CD1c-positive myeloid dendritic cell (primary cell): ENCODE data around the gene ZNF385B.
"Not testable (repeated sequence)": the region's sequence is repeated elsewhere in the genome, so short reads cannot be mapped to it uniquely, and the experiment has no call there.

Experiments
- DNase-seq: peaks from one replicate; pipeline ENCODE4 v3.0.0-alpha.2; 2016; ENCODE audit errors: extremely low spot score

Gene ZNF385B

DNA sequence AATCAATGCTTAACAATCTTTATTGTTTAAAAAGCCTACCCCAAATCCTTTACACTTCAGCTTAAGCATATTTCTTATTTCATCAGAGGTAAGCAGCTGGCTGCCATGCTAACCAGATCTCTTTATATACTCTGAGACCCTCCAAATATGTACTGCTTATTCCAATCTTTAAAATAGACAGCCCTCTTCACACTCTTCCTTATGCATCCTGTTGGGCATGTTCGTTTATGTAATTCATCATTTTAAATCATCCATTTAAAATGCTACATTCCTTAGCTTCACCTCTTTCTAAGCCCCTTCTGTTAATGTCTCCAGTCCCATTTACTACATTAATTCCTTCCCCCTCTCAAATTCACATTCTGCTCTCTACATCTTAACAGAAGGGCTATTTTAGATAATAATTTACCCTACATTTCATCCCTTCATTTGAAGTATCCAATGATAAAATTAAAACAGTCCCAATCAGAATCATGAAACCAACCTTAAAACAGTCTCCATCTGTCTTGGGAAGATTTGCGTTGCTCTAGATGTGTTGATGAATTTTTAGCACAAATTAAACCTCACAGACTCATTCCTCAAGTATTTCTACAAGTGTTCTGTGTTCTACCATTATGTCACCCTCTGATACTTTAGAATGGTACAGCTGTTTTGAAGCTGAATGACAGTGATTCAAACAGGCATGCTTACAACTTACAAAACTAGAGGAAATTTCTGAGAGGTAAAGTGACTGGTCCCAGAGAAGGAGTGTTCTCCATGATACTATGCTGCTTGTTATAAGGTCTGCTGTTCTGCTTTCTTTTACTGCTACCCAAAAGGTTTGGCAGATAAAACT lies 59.1 kb downstream of the ZNF385B start:
- DNase-seq, result no peak

- DNase-seq, result no peak
Measured at GRCh38 chr2:179800776-179801175, 60.6 kb downstream of the ZNF385B start.

- DNase-seq, result no peak
Measured at GRCh38 chr2:179796213-179797007, 65.0 kb downstream of the ZNF385B start.

DNA sequence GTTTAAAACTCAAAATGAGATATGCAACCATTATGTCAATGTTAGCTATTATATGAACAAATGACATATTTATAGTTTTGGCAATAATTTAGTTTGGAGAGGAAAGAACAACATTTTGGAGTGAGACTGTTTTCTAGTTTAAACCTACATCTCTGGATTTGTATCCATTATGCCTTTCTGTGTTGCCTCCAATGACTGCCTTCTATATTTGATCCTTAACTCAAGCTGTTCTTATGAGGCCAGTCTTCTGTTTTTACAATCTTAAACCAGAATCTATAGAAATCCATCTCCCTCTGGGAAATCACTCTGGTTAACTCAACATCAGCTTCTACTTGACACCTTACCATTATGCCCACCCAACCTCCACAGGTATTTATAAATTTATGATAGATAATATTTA lies 67.5 kb downstream of the ZNF385B start:
- DNase-seq, result no peak

DNA sequence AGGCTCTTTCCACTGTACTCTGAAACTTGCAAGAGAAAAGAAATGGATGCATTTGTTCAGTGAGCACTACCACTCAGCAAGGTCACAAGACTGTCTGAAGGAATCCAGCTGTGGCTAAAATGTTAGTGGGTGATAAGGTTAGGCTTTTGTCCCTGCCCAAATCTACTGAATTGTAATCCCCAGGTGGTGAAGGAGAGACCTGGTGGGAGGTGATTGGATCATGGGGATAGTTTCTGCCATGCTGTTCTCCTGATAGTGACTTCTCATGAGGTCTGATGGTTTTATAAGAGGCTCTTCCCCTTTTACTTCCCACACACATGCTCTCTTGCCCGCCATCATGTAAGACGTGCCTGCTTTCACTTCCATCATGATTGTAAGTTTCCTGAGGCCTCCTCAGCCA lies 68.2 kb downstream of the ZNF385B start:
- DNase-seq, result no peak

- DNase-seq, result no peak
Measured at GRCh38 chr2:179790235-179791217, 70.9 kb downstream of the ZNF385B start.

- DNase-seq, result no peak
Measured at GRCh38 chr2:179788104-179788503, 73.3 kb downstream of the ZNF385B start.

GRCh38 chr2:179787601-179788000 lies 73.8 kb downstream of the ZNF385B start:
- DNase-seq, result no peak

GRCh38 chr2:179785902-179786301 lies 75.5 kb downstream of the ZNF385B start:
- no peak for DNase-seq

DNA sequence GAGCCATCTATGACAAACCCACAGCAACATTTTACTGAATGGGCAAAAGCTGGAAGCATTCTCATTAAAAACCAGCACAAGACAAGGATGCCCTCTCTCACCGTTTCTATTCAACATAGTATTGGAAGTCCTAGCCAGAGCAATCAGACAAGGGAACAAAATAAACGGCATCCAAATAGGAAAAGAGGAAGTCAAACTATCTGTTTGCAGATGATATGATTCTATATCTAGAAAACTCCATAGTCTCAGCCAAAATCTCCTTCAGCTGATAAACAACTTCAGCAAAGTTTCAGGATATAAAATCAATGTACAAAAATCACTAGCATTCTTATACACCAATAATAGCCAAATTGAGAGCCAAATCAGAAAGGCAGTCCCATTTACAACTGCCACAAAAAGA lies 79.1 kb downstream of the ZNF385B start:
- DNase-seq, result not testable (repeated sequence)

- no peak for DNase-seq
Measured at GRCh38 chr2:179773986-179774385, 87.4 kb downstream of the ZNF385B start.

GRCh38 chr2:179772346-179772745 lies 89.1 kb downstream of the ZNF385B start:
- DNase-seq, result no peak

GRCh38 chr2:179771791-179772190 lies 89.6 kb downstream of the ZNF385B start:
- DNase-seq, result no peak

DNA sequence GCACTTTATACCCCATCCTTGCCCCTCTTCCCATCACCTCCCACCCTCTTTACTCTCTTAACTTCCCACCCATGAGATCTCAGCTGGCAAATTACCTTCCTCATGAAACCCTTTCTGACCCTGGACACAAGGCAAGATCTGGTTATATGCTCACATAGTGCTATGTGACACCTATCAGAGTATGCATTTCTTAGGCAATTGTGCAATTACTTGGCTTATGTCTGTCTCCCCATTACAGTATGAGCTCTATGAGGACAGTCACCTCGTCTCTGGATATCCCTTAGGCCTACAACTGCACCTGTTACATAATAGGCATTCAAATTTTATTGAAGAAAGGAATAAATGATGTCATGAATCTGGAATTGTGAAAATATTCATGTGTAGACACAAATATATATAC lies 91.4 kb downstream of the ZNF385B start:
- DNase-seq, result no peak

- no peak for DNase-seq
Measured at GRCh38 chr2:179769323-179769722, 92.1 kb downstream of the ZNF385B start.

DNA sequence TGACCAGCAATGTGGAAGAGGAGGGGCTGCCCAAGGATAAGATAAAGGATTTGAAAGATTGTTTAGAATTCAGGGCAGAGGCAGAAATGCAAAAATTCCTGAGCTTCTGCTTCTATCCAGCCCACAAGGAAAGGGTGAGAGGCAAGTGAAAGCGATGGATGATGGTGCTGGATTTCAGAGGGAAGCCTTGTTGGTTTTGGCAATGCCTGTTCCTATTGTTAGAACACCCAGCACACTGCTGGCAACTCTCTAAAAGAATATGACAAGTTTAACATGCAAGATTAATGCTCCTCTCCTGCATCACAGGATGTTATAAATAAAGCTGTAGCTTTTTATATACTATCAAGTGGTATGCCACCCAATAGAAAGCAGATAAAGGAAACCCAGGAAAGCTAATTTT lies 92.6 kb downstream of the ZNF385B start:
- DNase-seq, result no peak

GRCh38 chr2:179765666-179766065 lies 95.7 kb downstream of the ZNF385B start:
- DNase-seq, result no peak

DNA sequence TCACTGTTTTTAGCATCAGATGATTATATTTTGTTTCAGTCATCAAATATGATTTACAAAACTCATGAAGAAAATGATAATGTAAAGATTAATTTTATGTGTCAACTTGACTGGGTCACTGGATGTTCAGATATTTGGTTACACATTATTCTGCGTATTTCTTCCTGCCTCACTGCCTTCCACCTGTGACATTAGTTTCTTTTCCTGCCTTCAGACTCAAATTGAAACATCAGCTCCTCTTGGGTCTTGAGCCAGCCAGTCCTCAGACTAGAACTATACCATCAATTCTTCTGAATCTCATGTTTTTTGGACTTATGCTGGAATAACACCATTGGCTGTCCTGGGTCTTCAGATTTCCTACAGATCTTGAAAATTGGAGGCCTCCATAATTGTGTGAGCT lies 96.7 kb downstream of the ZNF385B start:
- no peak for DNase-seq

DNA sequence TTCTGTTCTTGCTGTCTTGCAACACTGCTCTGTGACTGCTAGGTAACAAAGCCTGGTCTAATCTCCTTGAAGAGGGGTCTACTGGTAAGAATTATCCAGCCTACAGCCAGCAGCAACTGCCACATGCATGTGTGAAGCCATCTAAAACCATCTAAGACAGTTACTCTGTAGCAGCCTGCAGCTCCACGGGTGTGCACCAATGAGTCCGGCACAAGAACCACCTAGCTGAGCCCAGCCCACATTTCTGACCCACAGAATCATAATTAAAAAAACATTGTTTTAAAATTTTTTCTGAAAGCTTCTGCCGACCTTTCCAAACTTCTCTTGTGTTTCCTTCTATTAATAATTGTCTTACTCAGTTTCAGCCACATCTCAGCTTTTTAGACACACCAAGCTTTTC lies 102.8 kb downstream of the ZNF385B start:
- no peak for DNase-seq

GRCh38 chr2:179751163-179751809 lies 110.1 kb downstream of the ZNF385B start:
- DNase-seq, result peak; percentile 24

GRCh38 chr2:179749210-179749609 lies 112.2 kb downstream of the ZNF385B start:
- no peak for DNase-seq
